OCI-LY7 (cell line): Measurements from ENCODE around the gene SUN5. TPM values are rescaled to one million over a fixed set of nuclear protein-coding genes. Genes with fewer than 3 reads are reported as not detected.

Experiments
- BruUV-seq: library from RNA; stranded (reverse); fragments of 400-500 nt; replicated peaks from 2 replicates; lab custom pipeline; 2021; lab: Mats Ljungman, UMichigan
- CTCF ChIA-PET: fragments of 300-600 bp; sonication (Branson Sonifier 250); formaldehyde crosslinking; loops from one replicate; lab custom pipeline; 2022; ENCODE audit warnings: antibody characterized with exemption; ENCODE audit not compliant: unreplicated experiment; lab: Charles Lee
- POLR2A ChIA-PET: fragments of 300-600 bp; sonication (Branson Sonifier 250); formaldehyde crosslinking; loops from one replicate; lab custom pipeline; 2022; ENCODE audit warnings: antibody characterized with exemption; lab: Charles Lee
- DNase-seq: peaks from one replicate; pipeline ENCODE4 v3.0.0-alpha.2; 2015; ENCODE audit warnings: low spot score
- H2AFZ ChIP-seq: fragments of 200-600 bp; sonication (generic), shearing (Covaris generic); 2 replicates; pipeline ENCODE4 v1.6.1; 2014; ENCODE audit warnings: mild to moderate bottlenecking, antibody characterized with exemption, low read length, moderate library complexity
- H3K27ac ChIP-seq: fragments of 200-600 bp; sonication (generic); 2 replicates; pipeline ENCODE4 v1.5.1; 2014; ENCODE audit warnings: mixed run types, low read depth, mild to moderate bottlenecking, moderate library complexity, low read length, inconsistent platforms; ENCODE audit not compliant: poor library complexity, severe bottlenecking
- H3K36me3 ChIP-seq: fragments of 200-600 bp; sonication (generic); 2 replicates; pipeline ENCODE4 v1.6.1; 2014; ENCODE audit warnings: mild to moderate bottlenecking, antibody characterized with exemption, low read length, moderate library complexity, mixed read lengths; ENCODE audit not compliant: insufficient read depth
- H3K4me1 ChIP-seq: fragments of 200-600 bp; sonication (generic); 2 replicates; pipeline ENCODE4 v1.5.1; 2014; ENCODE audit warnings: mild to moderate bottlenecking, low read length; ENCODE audit not compliant: insufficient read depth, poor library complexity, severe bottlenecking
- H3K4me2 ChIP-seq: fragments of 200-600 bp; sonication (generic); 2 replicates; pipeline ENCODE4 v1.6.1; 2014; ENCODE audit warnings: mild to moderate bottlenecking, low read length
- H3K4me3 ChIP-seq: fragments of 200-600 bp; sonication (generic); 2 replicates; pipeline ENCODE4 v1.5.1; 2014; ENCODE audit warnings: mild to moderate bottlenecking, low read depth, low read length; ENCODE audit not compliant: poor library complexity, severe bottlenecking
- H3K79me2 ChIP-seq: fragments of 200-600 bp; sonication (generic); 2 replicates; pipeline ENCODE4 v1.6.1; 2016; ENCODE audit warnings: low read depth, mild to moderate bottlenecking, low read length, moderate library complexity, mixed read lengths; ENCODE audit not compliant: insufficient read depth
- H3K9me2 ChIP-seq: fragments of 200-600 bp; sonication (generic); 2 replicates; pipeline ENCODE4 v1.6.1; 2016; ENCODE audit warnings: mild to moderate bottlenecking, low read length, mixed read lengths; ENCODE audit not compliant: insufficient read depth
- H3K9me3 ChIP-seq: fragments of 200-600 bp; sonication (generic); 2 replicates; pipeline ENCODE4 v1.6.1; 2014; ENCODE audit warnings: mild to moderate bottlenecking, mixed run types, low read length, mixed read lengths
- H4K20me1 ChIP-seq: fragments of 200-600 bp; sonication (generic); 2 replicates; pipeline ENCODE4 v1.6.1; 2014; ENCODE audit warnings: mild to moderate bottlenecking, antibody characterized with exemption, low read length, moderate library complexity, mixed read lengths; ENCODE audit not compliant: insufficient read depth
- CTCF ChIP-seq: fragments of 200-600 bp; sonication (generic); conservative IDR thresholded peaks from 2 replicates; pipeline ENCODE4 v1.5.1; 2014; ENCODE audit warnings: mild to moderate bottlenecking, antibody characterized with exemption, low read length, moderate library complexity, mixed read lengths
- EZH2phosphoT487 ChIP-seq: fragments of 200-600 bp; sonication (generic); IDR thresholded peaks from 2 replicates; pipeline ENCODE4 v1.6.1; 2018; ENCODE audit warnings: low read depth, borderline replicate concordance, mild to moderate bottlenecking, mixed run types, antibody characterized with exemption, low read length, moderate library complexity, mixed read lengths
- intact Hi-C: fragments of 100-400 bp; cut with micrococcal nuclease; formaldehyde crosslinking; loops from one replicate; pipeline ENCODE4 v1.10.0; 2022; ENCODE audit not compliant: unreplicated experiment
- total RNA-seq, 2 experiments: library from RNA; depleted of rRNA in 1 of 2; stranded (reverse); fragments of >200 nt in 1 of 2; shearing (Covaris generic) in 1 of 2; gene quantifications; 2 replicates each; pipeline ENCODE4 v1.2.3, GENCODE V29; 2014 to 2022

SUN5 gene
- total RNA-seq, 2 experiments from 2014 or later: not detected

GRCh38 chr20:32966881-32967781 lies 37.1 kb downstream of the SUN5 start:
- DNase-seq: no peak
- ChIA-PET POLR2A (no interaction called here), CTCF (no interaction called here)
- Histone ChIP-seq H4K20me1 (no peaks in the 10 kb centered on the region), H3K4me1 (peaks cover 13% of the 10 kb centered on the region), H3K9me2 (no peaks in the 10 kb centered on the region), H3K79me2 (no peaks in the 10 kb centered on the region), H2AFZ (no peak overlapping the region), H3K4me2 (no peak overlapping the region), H3K4me3 (no peak overlapping the region), H3K9me3 (no peaks in the 10 kb centered on the region), H3K27ac (no peak overlapping the region), H3K36me3 (no peaks in the 10 kb centered on the region)
- BruUV-seq: no TSS peak
- TF ChIP-seq EZH2phosphoT487 (no peak), CTCF (no peak)
- intact Hi-C loops: no loop called here

GRCh38 chr20:32966382-32966781 lies 37.9 kb downstream of the SUN5 start:
- POLR2A ChIA-PET: no interaction called here

More at GRCh38 chr20:32966382-32966781, 37.9 kb downstream of the SUN5 start:
- Histone ChIP-seq H3K79me2 (no peaks in the 10 kb centered on the region), H3K4me3 (no peak overlapping the region), H4K20me1 (no peaks in the 10 kb centered on the region), H2AFZ (no peak overlapping the region), H3K9me2 (no peaks in the 10 kb centered on the region), H3K4me1 (peaks cover 5% of the 10 kb centered on the region), H3K36me3 (no peaks in the 10 kb centered on the region), H3K27ac (no peak overlapping the region), H3K9me3 (no peaks in the 10 kb centered on the region), H3K4me2 (no peak overlapping the region)
- intact Hi-C loops: no loop called here
- BruUV-seq: no TSS peak
- no peak for DNase-seq
- CTCF ChIA-PET: no interaction called here
- no peak for TF ChIP-seq CTCF
- TF ChIP-seq EZH2phosphoT487: no peak
